ENCODE results near the gene PDCD2. TPM values are rescaled to one million over a fixed set of nuclear protein-coding genes. Genes with fewer than 3 reads are reported as not detected.

PDCD2 gene
- total and polyA plus RNA-seq, 9 of the 15 experiments (the other 6 are each of a cell fraction or from before 2014, with no cell fraction given) = 67.3 to 430 (median 318) TPM

GRCh38 chr6:170553534-170554012 lies 30.9 kb downstream of the PDCD2 start (continued):
- TF ChIP-seq HMG20A (CRISPR knock-in tag; conservative IDR thresholded peaks at IDR 0.05) (no peak), RAD51 (IDR thresholded peaks at IDR 0.05; ENCODE audit: borderline replicate concordance, low read depth) (peak; percentile 43; the same call in 1 of the 2 replicates), KAT2B (IDR thresholded peaks at IDR 0.05; ENCODE audit: low read depth, low read length) (no peak), CREBBP (IDR thresholded peaks at IDR 0.05; ENCODE audit: low read depth, low read length) (no peak), PYGO2 (tag; IDR thresholded peaks at IDR 0.05) (0 out of 2 replicates have a peak, but pooled peaks have one; percentile 21), ZNF644 (tag; IDR thresholded peaks at IDR 0.05; ENCODE audit: low read depth) (no peak), SMAD4 (CRISPR knock-in tag; conservative IDR thresholded peaks at IDR 0.05) (no peak), TARDBP (IDR thresholded peaks at IDR 0.05) (no peak), CEBPB (tag; IDR thresholded peaks at IDR 0.05) (peak; percentile 92), PHB (CRISPR knock-in tag; IDR thresholded peaks at IDR 0.05) (no peak), RUNX1 (IDR thresholded peaks at IDR 0.05; ENCODE audit: low read depth) (no peak), EGR1 (conservative IDR thresholded peaks at IDR 0.05) (no peak), ZNF507 (tag; conservative IDR thresholded peaks at IDR 0.05) (no peak), PBX2 (CRISPR knock-in tag; IDR thresholded peaks at IDR 0.05; ENCODE audit: low read depth) (peak; percentile 51; the same call in 1 of the 2 replicates), PBX2 (tag; conservative IDR thresholded peaks at IDR 0.05; ENCODE audit: low read depth) (peak; percentile 93; the same call in 1 of the 2 replicates), CBX8 (IDR thresholded peaks at IDR 0.05; ENCODE audit: borderline replicate concordance, extremely low read depth, low read depth, low read length, poor library complexity, severe bottlenecking) (no peak), ZFPM2 (CRISPR knock-in tag; IDR thresholded peaks at IDR 0.05) (0 out of 2 replicates have a peak, but pooled peaks have one; percentile 72), TOE1 (IDR thresholded peaks at IDR 0.05; ENCODE audit: borderline replicate concordance) (no peak), TOE1 (CRISPR knock-in tag; IDR thresholded peaks at IDR 0.05; ENCODE audit: borderline replicate concordance, low read depth) (no peak), MEIS2 (IDR thresholded peaks at IDR 0.05; ENCODE audit: partially characterized antibody) (peak; percentile 86), HCFC1 (IDR thresholded peaks at IDR 0.05; ENCODE audit: low read depth, low read length) (no peak), ESRRB (CRISPR knock-in tag; IDR thresholded peaks at IDR 0.05; ENCODE audit: borderline replicate concordance) (no peak), ZNF165 (CRISPR knock-in tag; IDR thresholded peaks at IDR 0.05; ENCODE audit: borderline replicate concordance) (no peak), ZC3H8 (IDR thresholded peaks at IDR 0.05) (no peak), FOXA1 (IDR thresholded peaks at IDR 0.05; ENCODE audit: borderline replicate concordance) (no peak), L3MBTL2 (IDR thresholded peaks at IDR 0.05) (no peak)
- TF ChIP-seq, protein P1, sequence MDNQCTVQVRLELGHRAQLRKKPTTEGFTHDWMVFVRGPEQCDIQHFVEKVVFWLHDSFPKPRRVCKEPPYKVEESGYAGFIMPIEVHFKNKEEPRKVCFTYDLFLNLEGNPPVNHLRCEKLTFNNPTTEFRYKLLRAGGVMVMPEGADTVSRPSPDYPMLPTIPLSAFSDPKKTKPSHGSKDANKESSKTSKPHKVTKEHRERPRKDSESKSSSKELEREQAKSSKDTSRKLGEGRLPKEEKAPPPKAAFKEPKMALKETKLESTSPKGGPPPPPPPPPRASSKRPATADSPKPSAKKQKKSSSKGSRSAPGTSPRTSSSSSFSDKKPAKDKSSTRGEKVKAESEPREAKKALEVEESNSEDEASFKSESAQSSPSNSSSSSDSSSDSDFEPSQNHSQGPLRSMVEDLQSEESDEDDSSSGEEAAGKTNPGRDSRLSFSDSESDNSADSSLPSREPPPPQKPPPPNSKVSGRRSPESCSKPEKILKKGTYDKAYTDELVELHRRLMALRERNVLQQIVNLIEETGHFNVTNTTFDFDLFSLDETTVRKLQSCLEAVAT (IDR thresholded peaks at IDR 0.05) = no peak
- TF ChIP-seq, protein P2, sequence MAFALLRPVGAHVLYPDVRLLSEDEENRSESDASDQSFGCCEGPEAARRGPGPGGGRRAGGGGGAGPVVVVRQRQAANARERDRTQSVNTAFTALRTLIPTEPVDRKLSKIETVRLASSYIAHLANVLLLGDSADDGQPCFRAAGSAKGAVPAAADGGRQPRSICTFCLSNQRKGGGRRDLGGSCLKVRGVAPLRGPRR (CRISPR knock-in tag; IDR thresholded peaks at IDR 0.05) = no peak

All from K562 (cell line).